ENCODE measurements around the gene REEP6.
"Not testable (repeated sequence)": the region's sequence is repeated elsewhere in the genome, so short reads cannot be mapped to it uniquely, and the experiment has no call there.

The REEP6 gene

GRCh38 chr19:1509602-1510441, 18.8 kb downstream of the REEP6 start:
- DNase-seq = no peak

- no peak for DNase-seq
These were observed 19.4 kb downstream of the REEP6 start for GRCh38 chr19:1510442-1510806.

- DNase-seq = no peak
These were observed 19.8 kb downstream of the REEP6 start for GRCh38 chr19:1510807-1511206.

DNA sequence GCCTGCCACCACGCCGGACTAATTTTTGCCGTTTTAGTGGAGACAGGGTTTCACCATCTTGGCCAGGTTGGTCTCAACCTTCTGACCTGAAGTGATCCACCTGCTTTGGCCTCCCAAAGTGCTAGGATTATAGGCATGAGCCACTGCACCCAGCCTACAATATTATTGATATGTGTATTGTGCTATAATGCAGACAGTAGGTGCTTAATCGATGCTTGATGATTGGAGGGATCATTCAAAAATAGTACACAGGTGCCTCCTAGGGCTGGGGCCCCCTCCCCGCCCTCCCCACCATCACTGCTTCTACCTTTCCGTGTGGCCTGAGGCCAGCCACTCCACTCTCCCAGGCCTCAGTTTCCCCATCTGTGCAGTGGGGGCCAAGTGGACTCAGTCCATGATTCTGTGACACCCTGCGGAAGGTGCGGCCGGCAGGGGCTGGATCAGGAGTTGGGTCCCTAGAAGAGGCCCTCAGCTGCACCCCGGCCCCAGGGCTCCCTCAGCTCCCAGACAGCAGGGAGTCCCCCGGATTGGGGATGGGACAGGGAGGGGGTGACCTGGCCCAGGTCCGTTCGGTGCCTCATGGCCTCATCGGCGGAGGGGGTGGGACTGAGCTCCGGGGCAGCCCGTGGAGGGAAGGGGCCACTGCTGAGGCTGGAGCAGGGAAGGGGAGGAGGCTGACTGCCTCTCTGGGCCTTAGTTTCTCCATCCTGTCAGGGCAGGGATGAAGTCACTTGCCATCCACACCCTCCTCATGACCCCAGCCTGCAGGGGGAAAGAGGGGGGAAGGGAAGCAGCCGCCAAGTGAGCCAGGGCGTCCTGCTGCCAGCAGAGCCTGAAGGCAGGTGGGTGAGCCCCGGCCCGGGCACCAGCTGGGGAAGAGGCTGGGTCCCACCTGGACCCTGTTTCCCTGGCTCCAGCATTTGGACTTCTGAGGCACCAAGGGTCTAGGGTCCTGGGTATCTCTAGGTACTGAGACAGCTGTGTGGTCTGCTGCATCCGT, 20.6 kb downstream of the REEP6 start:
- DNase-seq = no peak

GRCh38 chr19:1512671-1513498, 21.9 kb downstream of the REEP6 start, which contains the start of gene ADAMTSL5:
TSS of gene ADAMTSL5 (minus strand) at chr19:1513019. CDS start at chr19:1510943, 2,076 bp downstream.
- DNase-seq = no peak

DNA sequence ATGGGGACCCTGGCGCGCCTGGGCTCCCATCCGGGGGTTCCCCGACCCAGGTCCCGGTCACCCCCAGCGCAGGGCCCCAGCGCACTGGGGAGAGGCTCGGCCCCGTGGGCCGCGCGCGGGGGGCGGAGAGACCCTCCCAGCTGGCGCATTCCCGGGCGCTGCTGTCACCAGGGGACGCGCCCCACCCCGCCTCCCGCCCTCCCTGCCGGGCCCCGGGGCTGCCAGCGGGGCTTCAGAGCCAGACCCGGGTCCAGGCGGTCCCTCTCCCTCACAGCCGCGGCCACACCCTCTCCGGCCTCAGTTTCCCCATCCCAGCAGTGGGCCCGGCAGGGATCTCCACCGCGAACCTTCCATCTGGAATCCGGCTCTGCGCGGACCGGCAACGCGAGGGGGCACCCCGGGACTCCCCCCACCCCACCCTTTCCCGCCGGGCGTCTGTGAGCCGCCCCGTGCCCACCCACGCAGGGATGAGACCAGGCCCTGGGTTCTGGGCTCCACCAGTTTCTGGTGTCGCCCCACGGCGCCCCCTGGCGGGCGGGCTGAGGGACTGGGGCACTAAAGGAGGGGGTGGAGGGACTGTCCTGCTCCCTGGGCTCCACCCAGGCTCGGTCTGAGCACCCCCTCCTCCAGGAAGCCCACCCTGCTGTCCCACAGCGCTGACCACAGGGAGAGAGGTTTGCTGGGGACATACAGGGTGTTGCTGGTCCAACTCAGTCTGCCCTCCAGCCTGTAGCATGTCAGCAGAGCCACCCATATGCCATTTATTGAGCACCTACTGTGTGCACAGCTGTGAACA, 22.7 kb downstream of the REEP6 start:
- DNase-seq = no peak

GRCh38 chr19:1514295-1514661, 23.3 kb downstream of the REEP6 start:
- no peak for DNase-seq

GRCh38 chr19:1514986-1515721, 24.2 kb downstream of the REEP6 start:
- no peak for DNase-seq

DNA sequence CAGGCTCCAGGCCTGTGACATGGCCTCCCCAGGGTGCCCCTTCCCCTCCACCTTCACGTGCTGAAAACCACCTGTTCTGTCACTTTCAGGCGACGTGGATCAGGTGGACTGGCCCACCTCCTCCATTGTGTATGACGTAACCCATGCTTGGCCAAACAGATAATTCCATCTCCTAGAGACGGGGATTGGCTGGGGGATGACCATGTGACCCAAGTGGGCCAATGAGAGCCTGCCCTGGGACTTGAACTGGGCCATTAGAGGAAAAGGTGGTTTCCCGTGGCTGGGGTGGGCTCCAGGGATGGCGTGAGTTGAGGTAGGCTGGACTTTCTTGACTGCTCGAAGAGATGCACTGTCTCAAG, 25.4 kb downstream of the REEP6 start:
- no peak for DNase-seq

- DNase-seq = no peak
These were observed 27.5 kb downstream of the REEP6 start for GRCh38 chr19:1518471-1518870.

DNA sequence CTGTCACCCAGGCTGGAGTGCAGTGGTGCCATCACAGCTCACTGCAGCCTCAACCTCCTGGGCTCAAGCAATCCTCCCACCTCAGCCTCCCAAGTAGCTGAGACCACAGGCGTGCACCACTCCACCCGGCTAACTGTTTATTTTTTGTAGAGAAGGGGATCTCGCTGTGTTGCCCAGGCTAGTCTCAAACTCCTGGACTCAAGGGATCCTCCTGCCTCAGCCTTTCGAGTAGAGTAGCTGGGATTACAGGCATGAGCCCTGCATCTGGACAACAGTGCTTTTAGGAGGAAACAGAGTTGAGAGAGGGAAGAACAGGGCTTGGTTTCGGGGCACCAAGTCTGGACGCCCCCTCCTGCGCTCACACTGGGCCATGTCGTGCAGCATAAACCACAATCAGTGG, 28.8 kb downstream of the REEP6 start:
- DNase-seq = not testable (repeated sequence)

GRCh38 chr19:1520203-1520780, 29.3 kb downstream of the REEP6 start:
- DNase-seq = no peak

GRCh38 chr19:1521636-1522035, 30.7 kb downstream of the REEP6 start:
- DNase-seq = no peak

- no peak for DNase-seq
These were observed 31.1 kb downstream of the REEP6 start for GRCh38 chr19:1522061-1522460.

GRCh38 chr19:1522838-1523237, 31.9 kb downstream of the REEP6 start:
- no peak for DNase-seq

DNA sequence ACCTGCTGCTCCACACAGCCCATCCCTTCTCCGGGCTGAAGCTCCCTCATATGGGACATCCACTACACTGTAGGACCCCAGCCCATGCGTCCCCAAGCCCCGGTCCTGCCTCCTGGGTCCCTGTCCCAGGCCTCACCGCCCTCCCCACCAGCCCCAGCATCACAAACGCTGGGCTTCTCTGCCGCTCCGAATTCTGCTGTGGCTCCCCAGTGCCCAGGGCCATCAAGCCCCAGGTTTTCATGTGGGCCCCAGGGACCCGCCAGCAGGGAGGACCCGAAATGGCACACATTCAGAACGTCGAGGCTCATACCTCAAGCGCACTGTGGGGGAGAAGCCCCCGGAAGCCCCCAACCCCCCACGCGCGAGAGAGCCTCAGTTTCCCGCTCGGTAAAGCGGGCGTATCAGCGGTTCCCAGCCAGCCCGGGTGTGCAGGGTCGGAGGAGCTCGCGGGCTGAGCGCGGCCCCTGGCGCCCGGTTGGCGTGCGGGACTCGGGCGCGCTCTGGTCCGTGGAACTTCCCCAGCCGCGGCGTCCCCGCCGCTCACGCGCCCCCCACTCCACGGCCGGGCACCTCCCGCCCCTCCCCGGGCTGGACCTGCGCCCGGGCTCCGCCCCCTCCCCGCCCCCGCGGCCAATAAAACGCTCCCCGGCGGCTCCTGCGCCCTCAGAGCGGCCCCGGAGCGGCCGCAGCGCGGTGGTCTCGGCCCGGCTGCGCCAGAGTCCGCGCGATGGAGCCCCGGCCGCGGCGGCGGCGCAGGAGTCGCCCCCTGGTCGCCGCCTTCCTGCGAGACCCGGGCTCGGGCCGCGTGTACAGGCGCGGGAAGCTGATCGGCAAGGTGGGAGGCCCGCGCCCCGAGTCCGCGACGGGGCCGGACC, 32.7 kb downstream of the REEP6 start, which contains the start of gene PLK5:
Gene PLK5 (plus strand): TSS at position 666 of the 875 bp plus-strand sequence. CDS start 2,920 bp downstream, outside the sequence.
- no peak for DNase-seq

DNA sequence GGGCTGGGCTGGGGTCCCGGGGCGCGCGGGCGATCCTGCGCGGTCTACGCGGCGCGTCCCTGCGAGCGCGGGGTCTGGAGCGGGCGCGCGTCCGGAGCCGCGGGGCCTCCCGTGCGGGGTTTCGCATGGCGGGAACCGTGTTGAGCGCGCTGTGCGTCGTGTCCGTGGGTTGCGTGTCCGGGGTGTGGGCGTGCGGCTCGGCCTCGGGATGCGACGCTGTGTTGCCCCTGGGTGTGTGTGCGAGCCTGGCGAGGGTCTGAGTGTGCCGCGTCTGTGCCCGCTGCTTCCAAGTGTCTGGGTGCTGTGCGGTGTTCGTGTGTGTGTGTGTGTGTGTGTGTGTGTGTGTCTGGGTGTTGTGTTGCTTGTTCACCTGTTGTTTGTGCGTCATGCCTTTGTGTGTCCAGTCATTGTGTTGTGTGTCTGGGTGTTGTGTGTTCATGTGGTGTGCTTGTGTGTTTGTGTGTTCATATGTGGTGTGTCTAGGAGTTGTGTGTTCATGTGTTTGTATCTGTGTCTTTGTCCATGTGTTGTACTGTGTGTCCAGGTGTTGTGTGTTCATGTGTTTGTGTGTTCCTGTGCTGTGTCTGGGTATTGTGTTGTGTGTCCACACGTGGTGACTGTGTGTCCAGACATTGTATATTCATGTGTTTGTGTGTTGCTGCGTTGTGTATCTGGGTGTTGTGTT, 33.4 kb downstream of the REEP6 start:
- no peak for DNase-seq

GRCh38 chr19:1524972-1525325, 34.0 kb downstream of the REEP6 start:
- no peak for DNase-seq

DNA sequence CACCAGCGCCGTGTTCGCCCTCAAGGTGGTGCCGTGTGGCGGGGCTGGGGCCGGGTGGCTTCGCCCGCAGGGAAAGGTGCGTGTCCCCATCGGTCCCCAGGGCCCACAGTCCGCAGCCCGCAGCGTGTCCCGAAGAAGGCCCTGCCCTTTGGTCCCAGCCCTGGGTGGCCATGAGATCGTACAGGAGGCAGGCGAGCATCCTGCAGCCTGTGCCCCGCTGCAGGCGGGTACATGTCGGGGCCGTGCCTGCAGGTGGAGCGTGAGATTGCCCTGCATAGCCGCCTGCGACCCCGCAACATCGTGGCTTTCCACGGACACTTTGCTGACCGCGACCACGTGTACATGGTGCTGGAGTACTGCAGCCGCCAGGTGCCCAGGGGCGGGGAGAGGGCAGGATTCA, 34.4 kb downstream of the REEP6 start:
- DNase-seq = no peak

Data from DMS79 (cell line).